HG03469 (cell line): Measurements from ENCODE around the gene PAF1.
"Not testable (repeated sequence)": the region's sequence is repeated elsewhere in the genome, so short reads cannot be mapped to it uniquely, and the experiment has no call there.

Experiments used
- ATAC-seq: cut with Tn5 transposase; IDR thresholded peaks from one replicate; pipeline ENCODE4 v1.9.1; 2021; ENCODE audit warnings: mild to moderate bottlenecking, moderate library complexity, moderate number of reproducible peaks; ENCODE audit not compliant: unreplicated experiment

PAF1 gene

GRCh38 chr19:39356647-39357046, 34.3 kb downstream of the PAF1 start:
- ATAC-seq: no peak

- no peak for ATAC-seq
Observed at GRCh38 chr19:39356073-39356472, 34.8 kb downstream of the PAF1 start.

GRCh38 chr19:39355253-39355652, 35.7 kb downstream of the PAF1 start:
- no peak for ATAC-seq

GRCh38 chr19:39352381-39353255, 38.3 kb downstream of the PAF1 start:
- ATAC-seq: no peak

GRCh38 chr19:39351537-39352064, 39.3 kb downstream of the PAF1 start:
- peak; percentile 47 for ATAC-seq

GRCh38 chr19:39350156-39350555, 40.8 kb downstream of the PAF1 start:
- no peak for ATAC-seq

GRCh38 chr19:39349326-39349725, 41.6 kb downstream of the PAF1 start:
- no peak for ATAC-seq

- no peak for ATAC-seq
Observed at GRCh38 chr19:39347332-39348164, 43.4 kb downstream of the PAF1 start.

- no peak for ATAC-seq
Observed at GRCh38 chr19:39345956-39346355, 45.0 kb downstream of the PAF1 start.

GRCh38 chr19:39342647-39343305, 48.1 kb downstream of the PAF1 start:
- no peak for ATAC-seq

- ATAC-seq: peak; percentile 77
Observed at GRCh38 chr19:39341719-39342604, 48.9 kb downstream of the PAF1 start, which contains the start of gene SAMD4B. Gene SAMD4B (plus strand): TSS chr19:39342421. CDS start chr19:39356894, 14,473 bp downstream.

- no peak for ATAC-seq
Observed at GRCh38 chr19:39341129-39341718, 49.7 kb downstream of the PAF1 start.

GRCh38 chr19:39340156-39340555, 50.8 kb downstream of the PAF1 start:
- not testable (repeated sequence) for ATAC-seq

- ATAC-seq: no peak
Observed at GRCh38 chr19:39339674-39340073, 51.2 kb downstream of the PAF1 start.

GRCh38 chr19:39336483-39336882, 54.4 kb downstream of the PAF1 start:
- ATAC-seq: no peak
